Peyer's patch (tissue), 4 donors: ENCODE measurements around the gene SNED1. TPM values are rescaled to one million over a fixed set of nuclear protein-coding genes. Genes with fewer than 3 reads are reported as not detected.

ENCODE experiments used
- DNase-seq, 3 donors: peaks; one replicate each; pipeline ENCODE4 v3.0.0-alpha.2; 2017 to 2019
- H3K27ac ChIP-seq, 4 donors: fragments of 200-600 bp; sonication (generic); one replicate each; pipeline ENCODE4 v1.5.1; 2016 to 2019
- H3K27me3 ChIP-seq, 2 donors: fragments of 200-600 bp; sonication (generic); one replicate each; pipeline ENCODE4 v1.5.1; 2019
- H3K36me3 ChIP-seq, 3 donors: fragments of 200-600 bp; sonication (generic); one replicate each; pipeline ENCODE4 v1.5.1; 2016 to 2019
- H3K4me1 ChIP-seq, 4 donors: fragments of 200-600 bp; sonication (generic); one replicate each; pipeline ENCODE4 v1.5.1; 2016 to 2019
- H3K4me3 ChIP-seq, 4 donors: fragments of 200-600 bp; sonication (generic); 1 replicate in 3 of 4; 2 replicates in 1 of 4; pipeline ENCODE4 v1.5.1; 2016 to 2019; ENCODE audit warnings: mild to moderate bottlenecking in 1 of 4
- H3K9me3 ChIP-seq, 4 donors: fragments of 200-600 bp; sonication (generic); one replicate each; pipeline ENCODE4 v1.5.1; 2016 to 2019; ENCODE audit warnings: mild to moderate bottlenecking in 1 of 4
- POLR2A ChIP-seq, 2 donors: fragments of 450-650 bp; IDR thresholded peaks; one replicate each; pipeline ENCODE4 v1.5.1; 2017; ENCODE audit warnings: antibody characterized with exemption in 2 of 2, mild to moderate bottlenecking in 2 of 2, moderate library complexity in 2 of 2
- total RNA-seq, 4 donors: library from RNA; depleted of rRNA; stranded (reverse); fragments of >200 nt; gene quantifications; one replicate each; pipeline ENCODE4 v1.1.0, GENCODE V29; 2016
- TF ChIP-seq, protein P1 (sequence below), 6 experiments: fragments of 450-650 bp in 4 of 6; fragments of 200-600 bp in 2 of 6; sonication (generic) in 1 of 6; IDR thresholded peaks; one replicate each; pipeline ENCODE4 v1.5.1; 2017 to 2019; ENCODE audit warnings: antibody characterized with exemption in 6 of 6, mild to moderate bottlenecking in 3 of 6, moderate library complexity in 1 of 6

The SNED1 gene
- total RNA-seq, 4 donors from 2014 or later: 6.8 to 83.3 (median 25.2) TPM

DNA sequence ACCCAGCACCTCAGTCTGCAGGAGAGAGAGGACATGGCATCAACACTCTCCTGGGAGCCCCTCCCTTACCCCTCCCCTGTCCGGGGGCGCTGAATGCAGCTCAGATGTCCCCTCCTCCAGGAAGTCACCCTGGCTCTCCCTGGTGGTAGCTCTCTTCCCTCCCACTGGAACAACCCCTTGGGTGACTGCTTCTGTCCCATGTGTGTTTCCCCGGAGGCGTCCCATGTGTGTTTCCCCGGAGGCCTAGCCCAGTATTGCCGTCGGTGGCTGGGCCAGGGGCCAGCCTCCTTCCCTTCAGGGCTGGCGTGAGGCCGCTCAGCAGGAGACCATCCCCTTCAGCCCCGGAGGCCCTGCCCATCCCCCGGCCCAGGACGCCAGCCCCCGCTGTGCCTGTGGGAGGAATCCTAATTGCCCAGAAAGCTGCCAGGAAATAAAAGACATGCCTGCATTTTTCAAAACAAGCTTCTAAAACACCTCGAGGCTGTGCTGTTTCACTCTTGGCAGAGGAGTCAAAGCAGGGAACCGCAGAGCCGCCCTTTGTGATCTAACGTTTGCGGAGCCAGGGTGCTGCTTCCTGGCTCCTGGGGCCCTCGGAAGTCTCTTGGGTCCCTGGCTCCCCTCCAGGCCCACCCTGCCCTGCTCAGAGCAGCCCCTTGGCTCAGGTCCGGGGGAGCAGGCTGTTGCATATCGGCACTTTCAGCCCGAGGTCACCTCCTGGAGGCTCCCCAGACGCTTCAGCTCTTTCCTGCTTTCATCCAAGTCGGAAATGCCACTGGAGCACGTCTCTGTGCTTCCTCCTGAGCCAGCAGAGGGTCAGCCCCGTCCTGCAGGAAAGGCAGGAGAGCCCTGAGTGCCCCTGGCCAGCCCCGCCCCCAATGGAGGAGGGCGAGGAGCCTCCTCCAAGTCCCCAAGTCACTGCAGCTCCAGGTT, 11.4 kb downstream of the SNED1 start:
- Histone ChIP-seq H3K27ac (peak overlapping the region; percentile 32 to 55 (median 51)), H3K9me3 (no peaks in the 10 kb centered on the region), H3K27me3 (no peaks in the 10 kb centered on the region), H3K4me3 (peak overlapping the region in 3 of 4 donors; percentile 18 to 40 (median 30)), H3K36me3 (no peaks in the 10 kb centered on the region), H3K4me1 (peaks cover 0 to 21% (median 0%) of the 10 kb centered on the region in 4 donors)
- peak in 2 of 3 donors; percentile 17 to 54 for DNase-seq
- TF ChIP-seq POLR2A (IDR thresholded peaks at IDR 0.05): no peak
- TF ChIP-seq, protein P1, sequence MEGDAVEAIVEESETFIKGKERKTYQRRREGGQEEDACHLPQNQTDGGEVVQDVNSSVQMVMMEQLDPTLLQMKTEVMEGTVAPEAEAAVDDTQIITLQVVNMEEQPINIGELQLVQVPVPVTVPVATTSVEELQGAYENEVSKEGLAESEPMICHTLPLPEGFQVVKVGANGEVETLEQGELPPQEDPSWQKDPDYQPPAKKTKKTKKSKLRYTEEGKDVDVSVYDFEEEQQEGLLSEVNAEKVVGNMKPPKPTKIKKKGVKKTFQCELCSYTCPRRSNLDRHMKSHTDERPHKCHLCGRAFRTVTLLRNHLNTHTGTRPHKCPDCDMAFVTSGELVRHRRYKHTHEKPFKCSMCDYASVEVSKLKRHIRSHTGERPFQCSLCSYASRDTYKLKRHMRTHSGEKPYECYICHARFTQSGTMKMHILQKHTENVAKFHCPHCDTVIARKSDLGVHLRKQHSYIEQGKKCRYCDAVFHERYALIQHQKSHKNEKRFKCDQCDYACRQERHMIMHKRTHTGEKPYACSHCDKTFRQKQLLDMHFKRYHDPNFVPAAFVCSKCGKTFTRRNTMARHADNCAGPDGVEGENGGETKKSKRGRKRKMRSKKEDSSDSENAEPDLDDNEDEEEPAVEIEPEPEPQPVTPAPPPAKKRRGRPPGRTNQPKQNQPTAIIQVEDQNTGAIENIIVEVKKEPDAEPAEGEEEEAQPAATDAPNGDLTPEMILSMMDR (IDR thresholded peaks at IDR 0.05): no peak

DNA sequence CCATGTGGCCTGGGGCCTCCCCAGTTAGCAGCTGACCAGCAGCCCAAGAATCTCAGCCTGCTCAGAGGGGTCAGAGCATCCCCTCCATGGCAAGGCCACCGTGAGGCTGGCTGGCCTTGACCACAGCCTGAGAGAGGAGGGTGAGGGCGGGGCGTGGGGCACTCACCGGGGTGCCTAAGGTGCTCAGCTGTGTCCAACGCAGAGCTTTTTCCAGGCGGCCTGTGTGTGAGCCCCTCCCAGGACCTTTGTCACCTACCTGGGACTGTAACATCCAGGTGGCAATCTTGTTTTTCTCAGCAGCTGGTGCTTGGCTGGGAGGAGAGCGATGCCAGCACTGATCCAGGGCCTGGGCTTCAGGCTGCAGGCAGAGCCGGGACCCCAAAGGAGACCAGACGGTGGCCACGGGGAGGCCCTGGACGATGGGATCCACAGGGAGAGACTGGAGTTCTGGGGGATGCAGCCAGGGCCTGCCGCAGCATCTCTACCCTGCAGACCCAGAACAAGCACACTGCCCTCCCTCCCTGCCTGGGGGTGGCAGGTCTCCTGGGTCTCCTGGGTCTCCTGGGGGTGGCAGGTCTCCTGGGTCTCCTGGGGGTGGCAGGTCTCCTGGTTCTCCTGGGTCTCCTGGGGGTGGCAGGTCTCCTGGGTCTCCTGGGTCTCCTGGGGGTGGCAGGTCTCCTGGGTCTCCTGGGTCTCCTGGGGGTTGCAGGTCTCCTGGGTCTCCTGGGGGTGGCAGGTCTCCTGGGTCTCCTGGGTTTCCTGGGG, 12.3 kb downstream of the SNED1 start:
- peak in 1 of 3 donors; percentile 44 for DNase-seq
- Histone ChIP-seq H3K36me3 (no peaks in the 10 kb centered on the region), H3K4me3 (peak overlapping the region in 2 of 4 donors; percentile 18 to 40), H3K27ac (peak overlapping the region in 3 of 4 donors; percentile 50 to 55 (median 52)), H3K27me3 (no peaks in the 10 kb centered on the region), H3K4me1 (peaks cover 0 to 21% (median 0%) of the 10 kb centered on the region in 4 donors), H3K9me3 (no peaks in the 10 kb centered on the region)
- TF ChIP-seq, protein P1 (IDR thresholded peaks at IDR 0.05): no peak
- no peak for TF ChIP-seq POLR2A (IDR thresholded peaks at IDR 0.05)

DNA sequence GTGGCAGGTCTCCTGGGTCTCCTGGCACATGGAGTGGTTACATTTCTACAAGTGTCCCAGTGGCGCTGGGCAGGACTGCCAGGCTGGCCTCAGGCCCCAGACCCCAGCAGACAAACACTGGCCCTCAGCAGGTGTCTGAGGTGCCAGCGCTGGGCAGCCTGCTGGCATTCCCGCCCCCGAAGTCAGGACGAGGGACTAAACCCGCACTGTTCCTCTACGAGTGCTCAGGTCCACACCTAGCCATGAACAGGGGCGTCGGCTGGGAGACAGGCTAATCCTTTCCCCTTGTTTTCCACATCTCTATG, 12.8 kb downstream of the SNED1 start:
- DNase-seq: peak in 1 of 3 donors; percentile 9
- H3K27ac ChIP-seq: no peak overlapping the region

DNA sequence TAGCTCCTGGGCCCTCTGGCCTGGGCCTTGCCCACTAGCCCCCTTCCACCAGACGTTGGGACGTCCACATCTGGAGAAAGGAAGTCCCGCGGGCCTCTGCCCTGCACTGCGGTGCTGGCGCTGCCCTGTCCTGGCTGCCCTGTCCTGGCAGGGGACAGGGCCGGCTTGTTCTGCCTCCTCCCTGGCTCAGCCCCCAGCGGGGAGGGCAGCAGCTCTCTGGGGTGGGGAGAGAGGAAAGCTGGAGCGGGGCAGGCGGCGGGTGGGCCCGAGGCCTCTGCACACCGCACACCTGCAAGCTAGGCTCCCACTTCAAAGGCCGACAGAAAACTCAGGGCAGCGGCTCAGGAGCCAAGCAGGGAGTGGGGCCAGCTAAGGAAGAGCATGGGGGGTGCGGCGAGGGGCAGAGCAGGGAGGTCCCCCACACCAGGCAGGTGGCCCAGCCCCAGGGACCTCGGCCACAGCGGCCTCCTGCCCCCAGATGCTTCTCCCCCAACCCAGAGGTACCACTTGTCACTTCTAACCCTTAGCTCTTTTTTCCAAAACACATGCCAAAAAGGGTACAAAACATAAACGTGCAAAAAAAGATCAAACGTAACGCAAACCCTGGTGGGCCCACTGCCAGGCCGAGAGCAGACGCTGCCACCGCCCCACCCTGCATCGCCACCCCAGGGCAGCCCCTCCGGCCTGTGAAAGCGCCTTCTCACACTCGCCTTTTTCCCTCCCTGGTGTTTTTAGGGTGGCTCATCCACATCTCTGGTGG, 13.5 kb downstream of the SNED1 start:
- TF ChIP-seq POLR2A (IDR thresholded peaks at IDR 0.05): no peak
- TF ChIP-seq, protein P1 (IDR thresholded peaks at IDR 0.05): no peak

More for the DNA sequence above, 12.8 kb downstream of the SNED1 start:
- H3K4me1 ChIP-seq: peaks cover 0 to 21% (median 0%) of the 10 kb centered on the region in 4 donors
- TF ChIP-seq, protein P1 (IDR thresholded peaks at IDR 0.05): no peak
- TF ChIP-seq POLR2A (IDR thresholded peaks at IDR 0.05): no peak
- no peaks in the 10 kb centered on the region for H3K36me3 ChIP-seq
- H3K27me3 ChIP-seq: no peaks in the 10 kb centered on the region
- H3K9me3 ChIP-seq: no peaks in the 10 kb centered on the region
- H3K4me3 ChIP-seq: no peak overlapping the region

DNA sequence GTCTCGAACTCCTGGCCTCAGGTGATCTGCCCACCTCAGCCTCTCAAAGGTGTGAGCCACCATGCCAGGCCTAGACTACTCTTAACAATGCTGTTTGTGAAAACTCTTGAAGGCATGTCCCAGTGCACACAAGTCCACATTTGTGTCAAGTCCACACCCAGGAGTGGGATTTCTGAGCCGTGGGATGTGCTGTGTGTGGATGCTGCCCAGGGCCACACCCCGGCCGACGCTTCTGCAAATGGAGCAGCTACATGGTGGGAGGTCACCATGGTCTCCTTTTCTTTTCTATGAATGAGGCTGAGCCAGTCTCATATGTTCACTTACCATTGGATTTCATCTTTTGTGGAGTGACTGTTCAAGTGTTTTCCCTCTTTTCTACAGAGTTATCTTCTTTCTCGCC, 15.8 kb downstream of the SNED1 start:
- no peaks in the 10 kb centered on the region for H3K9me3 ChIP-seq
- peak in 1 of 3 donors; percentile 11 for DNase-seq
- no peak for TF ChIP-seq POLR2A (IDR thresholded peaks at IDR 0.05)
- TF ChIP-seq, protein P1 (IDR thresholded peaks at IDR 0.05): no peak
- peaks cover 0 to 17% (median 0%) of the 10 kb centered on the region in 4 donors for H3K4me1 ChIP-seq
- no peak overlapping the region for H3K27ac ChIP-seq
- H3K4me3 ChIP-seq: no peak overlapping the region
- H3K36me3 ChIP-seq: no peaks in the 10 kb centered on the region
- H3K27me3 ChIP-seq: no peaks in the 10 kb centered on the region

More for the DNA sequence above, 13.5 kb downstream of the SNED1 start:
- peak in 1 of 3 donors; percentile 14 for DNase-seq
- H3K4me1 ChIP-seq: peaks cover 0 to 21% (median 0%) of the 10 kb centered on the region in 4 donors
- H3K36me3 ChIP-seq: no peaks in the 10 kb centered on the region
- H3K4me3 ChIP-seq: no peak overlapping the region
- H3K27ac ChIP-seq: no peak overlapping the region
- no peaks in the 10 kb centered on the region for H3K9me3 ChIP-seq
- H3K27me3 ChIP-seq: no peaks in the 10 kb centered on the region
